GM19468 (cell line): ENCODE measurements around the gene RELN.

ENCODE experiments used
- ATAC-seq: cut with Tn5 transposase; IDR thresholded peaks from one replicate; pipeline ENCODE4 v1.9.1; 2021; ENCODE audit warnings: mild to moderate bottlenecking, moderate library complexity, moderate number of reproducible peaks; ENCODE audit not compliant: unreplicated experiment; ENCODE audit errors: extremely low read depth

The RELN gene

GRCh38 chr7:103947026-103947655 is 42.3 kb downstream of the RELN start:
- ATAC-seq: no peak

GRCh38 chr7:103944230-103944900 is 45.1 kb downstream of the RELN start:
- no peak for ATAC-seq

- ATAC-seq: no peak
Measured at GRCh38 chr7:103941976-103942375, 47.5 kb downstream of the RELN start.

GRCh38 chr7:103940382-103941268 is 48.8 kb downstream of the RELN start:
- ATAC-seq: no peak

- no peak for ATAC-seq
Measured at GRCh38 chr7:103937680-103938079, 51.8 kb downstream of the RELN start.

GRCh38 chr7:103936558-103936957 is 52.9 kb downstream of the RELN start:
- ATAC-seq: no peak

- ATAC-seq: no peak
Measured at GRCh38 chr7:103934508-103934907, 55.0 kb downstream of the RELN start.

- ATAC-seq: no peak
Measured at GRCh38 chr7:103932389-103932788, 57.1 kb downstream of the RELN start.

- ATAC-seq: no peak
Measured at GRCh38 chr7:103929901-103930311, 59.6 kb downstream of the RELN start.

- ATAC-seq: no peak
Measured at GRCh38 chr7:103928581-103928980, 60.9 kb downstream of the RELN start.

- no peak for ATAC-seq
Measured at GRCh38 chr7:103924184-103924583, 65.3 kb downstream of the RELN start.

GRCh38 chr7:103922407-103922806 is 67.1 kb downstream of the RELN start:
- ATAC-seq: no peak

GRCh38 chr7:103921692-103922091 is 67.8 kb downstream of the RELN start:
- no peak for ATAC-seq

- ATAC-seq: no peak
Measured at GRCh38 chr7:103919272-103919868, 70.1 kb downstream of the RELN start.

- no peak for ATAC-seq
Measured at GRCh38 chr7:103918631-103919271, 70.7 kb downstream of the RELN start.

- no peak for ATAC-seq
Measured at GRCh38 chr7:103915680-103916357, 73.6 kb downstream of the RELN start.

- no peak for ATAC-seq
Measured at GRCh38 chr7:103914147-103914899, 75.1 kb downstream of the RELN start.

GRCh38 chr7:103912891-103913605 is 76.4 kb downstream of the RELN start:
- no peak for ATAC-seq
